CD14-positive monocyte (primary cell): ENCODE measurements around the gene ALDH7A1. TPM values are rescaled to one million over a fixed set of nuclear protein-coding genes. Genes with fewer than 3 reads are reported as not detected.

Experiments used
- DNase-seq, 3 donors: peaks; one replicate each; pipeline ENCODE4 v3.0.0-alpha.2; 2011 to 2022
- H2AFZ ChIP-seq: 2 replicates; pipeline ENCODE4 v1.6.0; 2012; ENCODE audit warnings: mild to moderate bottlenecking, low read depth, low read length, inconsistent platforms; ENCODE audit not compliant: insufficient read depth, poor library complexity, severe bottlenecking
- H3K27ac ChIP-seq, 2 donors: 1 replicate in 1 of 2; 2 replicates in 1 of 2; pipeline ENCODE4 v1.5.1; 2012 to 2013; ENCODE audit warnings: low read length in 2 of 2, control low read depth in 1 of 2, inconsistent platforms in 1 of 2, low read depth in 1 of 2, mild to moderate bottlenecking in 1 of 2
- H3K27me3 ChIP-seq, 2 donors: one replicate each; pipeline versions ENCODE4 v1.6.0 to v1.6.1; 2011 to 2013; ENCODE audit warnings: low read length in 2 of 2; ENCODE audit not compliant: control insufficient read depth in 2 of 2, insufficient read depth in 2 of 2
- H3K36me3 ChIP-seq, 2 donors: replicated peaks in 1 of 2; 1 replicate in 1 of 2; 2 replicates in 1 of 2; pipeline versions ENCODE4 v1.5.1 to v1.6.1; 2012 to 2013; ENCODE audit warnings: low read length in 2 of 2, control low read depth in 1 of 2, inconsistent platforms in 1 of 2, mild to moderate bottlenecking in 1 of 2; ENCODE audit not compliant: insufficient read depth in 2 of 2, control insufficient read depth in 1 of 2
- H3K4me1 ChIP-seq, 2 donors: 1 replicate in 1 of 2; 2 replicates in 1 of 2; pipeline versions ENCODE4 v1.5.1 to v1.6.1; 2012 to 2013; ENCODE audit warnings: low read length in 2 of 2, control low read depth in 1 of 2, inconsistent platforms in 1 of 2, mild to moderate bottlenecking in 1 of 2, moderate library complexity in 1 of 2; ENCODE audit not compliant: insufficient read depth in 2 of 2, control insufficient read depth in 1 of 2
- H3K4me2 ChIP-seq: replicated peaks from 2 replicates; pipeline ENCODE3; 2012; ENCODE audit warnings: low read length, moderate library complexity, mild to moderate bottlenecking; ENCODE audit not compliant: poor library complexity, severe bottlenecking; ENCODE audit errors: extremely low read depth
- H3K4me3 ChIP-seq, 3 experiments: fragments of 200-600 bp in 1 of 3; sonication (generic) in 1 of 3; replicated peaks in 1 of 3; 1 replicate in 2 of 3; 2 replicates in 1 of 3; pipeline ENCODE4 v1.5.1; 2011 to 2013; ENCODE audit warnings: low read length in 3 of 3, mild to moderate bottlenecking in 3 of 3, control low read depth in 2 of 3, low read depth in 2 of 3, inconsistent platforms in 1 of 3, moderate library complexity in 1 of 3
- H3K79me2 ChIP-seq: 2 replicates; pipeline ENCODE4 v1.6.0; 2012; ENCODE audit warnings: mild to moderate bottlenecking, control low read depth, inconsistent platforms, low read length, moderate library complexity; ENCODE audit not compliant: insufficient read depth
- H3K9ac ChIP-seq: 2 replicates; pipeline ENCODE4 v1.6.0; 2017; ENCODE audit warnings: low read length, mild to moderate bottlenecking; ENCODE audit not compliant: insufficient read depth, poor library complexity, severe bottlenecking
- H3K9me3 ChIP-seq, 2 donors: replicated peaks in 1 of 2; 1 replicate in 1 of 2; 2 replicates in 1 of 2; pipeline versions ENCODE4 v1.5.1 to v1.6.1; 2012 to 2013; ENCODE audit warnings: low read length in 2 of 2, control low read depth in 1 of 2; ENCODE audit not compliant: control insufficient read depth in 1 of 2, insufficient read depth in 1 of 2
- H4K20me1 ChIP-seq: 2 replicates; pipeline ENCODE4 v1.6.0; 2012; ENCODE audit warnings: mild to moderate bottlenecking, low read length, control low read depth, moderate library complexity; ENCODE audit not compliant: insufficient read depth
- H3K27ac Mint-ChIP-seq, 7 donors: one replicate each; pipeline ENCODE4 v1.8.0; 2020; ENCODE audit warnings: mild to moderate bottlenecking in 7 of 7, mixed read lengths in 7 of 7, moderate library complexity in 6 of 7, inconsistent platforms in 2 of 7
- H3K27me3 Mint-ChIP-seq, 3 donors: one replicate each; pipeline ENCODE4 v1.8.0; 2021 to 2022; ENCODE audit warnings: low read depth in 3 of 3, mild to moderate bottlenecking in 3 of 3, mixed read lengths in 3 of 3, moderate library complexity in 3 of 3, inconsistent platforms in 1 of 3
- H3K36me3 Mint-ChIP-seq, 2 donors: one replicate each; pipeline ENCODE4 v1.8.0; 2020; ENCODE audit warnings: mixed read lengths in 2 of 2, inconsistent platforms in 1 of 2, mild to moderate bottlenecking in 1 of 2
- H3K4me1 Mint-ChIP-seq: one replicate; pipeline ENCODE4 v1.8.0; 2020; ENCODE audit warnings: mild to moderate bottlenecking, mixed read lengths
- H3K4me3 Mint-ChIP-seq, 2 donors: one replicate each; pipeline ENCODE4 v1.8.0; 2020; ENCODE audit warnings: mild to moderate bottlenecking in 2 of 2, mixed read lengths in 2 of 2, moderate library complexity in 1 of 2
- H3K9me3 Mint-ChIP-seq, 7 donors: one replicate each; pipeline ENCODE4 v1.8.0; 2020 to 2022; ENCODE audit warnings: mixed read lengths in 7 of 7, mild to moderate bottlenecking in 6 of 7, moderate library complexity in 6 of 7, inconsistent platforms in 2 of 7
- CTCF ChIP-seq: fragments of 200-600 bp; IDR thresholded peaks from one replicate; pipeline ENCODE4 v1.8.0; 2022; ENCODE audit warnings: antibody characterized with exemption, mild to moderate bottlenecking
- WGBS: methylation state at CpG from one replicate; pipeline ENCODE4 v1.1.5; 2013; ENCODE audit warnings: missing lambda C conversion rate; ENCODE audit not compliant: insufficient coverage; 5-methylcytosine and 5-hydroxymethylcytosine counted together
- intact Hi-C, 2 donors: fragments of 100-400 bp; cut with micrococcal nuclease; formaldehyde crosslinking; loops; one replicate each; pipeline versions ENCODE4 v1.15.0 to v1.15.1; 2023
- polyA plus RNA-seq, 3 donors: library from polyadenylated mRNA; depleted of rRNA in 1 of 3; unstranded in 2 of 3; stranded (reverse) in 1 of 3; fragments of 300-500 nt in 2 of 3; fragments of >200 nt in 1 of 3; fragmentation: Illumina TruSeq in 2 of 3; gene quantifications; 1 replicate in 2 of 3; 2 replicates in 1 of 3; pipeline ENCODE4 v1.2.3, GENCODE V29; 2012 to 2021

ALDH7A1 gene
- polyA plus RNA-seq, 3 donors: 0.44 to 0.67 (median 0.59) TPM

GRCh38 chr5:126542441-126542840, 52.6 kb downstream of the ALDH7A1 start:
- H3K9ac ChIP-seq: no peak overlapping the region
- no peak for TF ChIP-seq CTCF
- H3K27ac ChIP-seq: no peak overlapping the region
- WGBS: no CpG with 5 or more reads among the region's 2 CpGs
- no peak for DNase-seq
- H4K20me1 ChIP-seq: no peaks in the 10 kb centered on the region
- no peaks in the 10 kb centered on the region for H3K79me2 ChIP-seq
- no peak overlapping the region for H2AFZ ChIP-seq
- Mint-ChIP-seq H3K36me3 (no peaks in the 10 kb centered on the region), H3K4me1 (peaks cover 7% of the 10 kb centered on the region), H3K27ac (no peak overlapping the region), H3K4me3 (no peak overlapping the region), H3K27me3 (peaks cover 0 to 3% (median 0%) of the 10 kb centered on the region in 3 donors), H3K9me3 (peaks cover 0 to 2% (median 0%) of the 10 kb centered on the region in 7 donors)
- H3K36me3 ChIP-seq: no peaks in the 10 kb centered on the region
- intact Hi-C loops: no loop called here
- no peaks in the 10 kb centered on the region for H3K9me3 ChIP-seq
- H3K4me3 ChIP-seq: no peak overlapping the region
- no peaks in the 10 kb centered on the region for H3K4me1 ChIP-seq
- H3K4me2 ChIP-seq: no peak overlapping the region
- H3K27me3 ChIP-seq: no peaks in the 10 kb centered on the region

GRCh38 chr5:126540631-126541030, 54.4 kb downstream of the ALDH7A1 start:
- H3K4me2 ChIP-seq: no peak overlapping the region
- Mint-ChIP-seq H3K4me1 (peaks cover 7% of the 10 kb centered on the region), H3K9me3 (peaks cover 0 to 2% (median 0%) of the 10 kb centered on the region in 7 donors), H3K27me3 (peaks cover 0 to 3% (median 3%) of the 10 kb centered on the region in 3 donors), H3K27ac (no peak overlapping the region), H3K36me3 (no peaks in the 10 kb centered on the region), H3K4me3 (no peak overlapping the region)
- H3K27me3 ChIP-seq: no peaks in the 10 kb centered on the region
- WGBS: no CpG with 5 or more reads among the region's 5 CpGs
- TF ChIP-seq CTCF: no peak
- no peak overlapping the region for H3K27ac ChIP-seq
- H3K9ac ChIP-seq: no peak overlapping the region
- H3K4me3 ChIP-seq: no peak overlapping the region
- H3K9me3 ChIP-seq: no peaks in the 10 kb centered on the region
- H3K4me1 ChIP-seq: no peaks in the 10 kb centered on the region
- no peak for DNase-seq
- H4K20me1 ChIP-seq: no peaks in the 10 kb centered on the region
- H3K36me3 ChIP-seq: no peaks in the 10 kb centered on the region
- H3K79me2 ChIP-seq: no peaks in the 10 kb centered on the region
- intact Hi-C loops: no loop called here
- no peak overlapping the region for H2AFZ ChIP-seq
